Activated CD8-positive, alpha-beta memory T cell treated with anti-CD3 and anti-CD28 coated beads for 24 hours (primary cell): ENCODE measurements around the gene PRPF8.
"Not testable (repeated sequence)": the region's sequence is repeated elsewhere in the genome, so short reads cannot be mapped to it uniquely, and the experiment has no call there.

Source experiments
- DNase-seq: peaks from one replicate; pipeline ENCODE4 v3.0.0-alpha.2; 2020

PRPF8 gene

DNA sequence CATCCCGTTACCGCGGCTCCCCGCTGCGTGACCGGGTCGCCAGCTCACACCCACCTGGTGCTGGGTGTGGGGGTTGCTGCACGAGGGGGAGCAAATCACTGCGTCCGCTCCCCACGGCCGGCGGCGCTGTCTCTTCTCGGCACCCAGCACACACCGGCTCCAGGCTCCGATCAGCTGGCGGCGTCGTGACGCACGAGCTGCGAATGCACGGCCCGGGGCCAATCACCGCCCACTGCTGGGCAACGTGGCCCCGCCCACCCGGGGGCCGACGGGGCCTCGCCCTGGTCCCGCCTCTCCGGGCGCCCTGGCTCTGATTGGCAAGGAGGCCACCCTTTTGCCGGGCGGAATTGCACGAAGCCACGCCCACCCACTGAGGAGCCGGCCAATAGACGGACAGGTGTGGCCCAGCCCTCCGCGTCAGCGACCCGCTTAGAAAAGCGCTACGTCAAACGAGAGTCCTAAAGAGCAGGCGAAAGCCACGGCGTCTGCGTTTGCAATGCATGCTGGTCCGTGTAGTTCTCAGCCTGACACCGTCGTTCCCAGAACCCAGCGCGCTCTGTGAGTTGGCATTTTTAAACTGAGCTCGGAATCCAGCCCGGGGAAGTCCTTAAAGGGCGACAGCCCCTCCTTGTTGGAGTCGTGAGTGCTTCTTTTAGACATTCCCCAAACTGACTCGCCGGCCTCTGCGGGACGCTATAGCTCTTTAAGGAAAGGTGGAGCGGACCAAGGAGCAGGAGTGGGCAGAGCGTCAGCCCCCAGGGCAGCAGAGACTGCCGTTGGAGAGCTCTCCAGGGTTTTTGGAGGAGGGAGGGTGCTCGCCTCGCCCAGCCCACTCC lies 31.6 kb upstream of the PRPF8 start:
- DNase-seq: peak; percentile 99

DNA sequence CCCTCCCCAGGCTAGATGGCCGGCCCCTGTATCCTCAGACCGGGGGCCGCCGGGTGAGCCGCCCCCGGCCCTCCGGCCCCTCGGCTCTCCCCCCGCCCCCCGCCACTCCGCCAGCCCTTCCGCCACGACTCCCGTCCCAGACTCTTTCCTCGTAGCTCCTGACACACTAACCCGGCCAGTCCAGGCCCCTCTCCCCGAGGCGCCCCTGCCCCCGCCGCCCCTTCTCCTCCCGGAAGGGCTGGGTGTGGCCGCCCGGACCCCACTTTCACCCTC lies 31.1 kb upstream of the PRPF8 start:
- no peak for DNase-seq

DNA sequence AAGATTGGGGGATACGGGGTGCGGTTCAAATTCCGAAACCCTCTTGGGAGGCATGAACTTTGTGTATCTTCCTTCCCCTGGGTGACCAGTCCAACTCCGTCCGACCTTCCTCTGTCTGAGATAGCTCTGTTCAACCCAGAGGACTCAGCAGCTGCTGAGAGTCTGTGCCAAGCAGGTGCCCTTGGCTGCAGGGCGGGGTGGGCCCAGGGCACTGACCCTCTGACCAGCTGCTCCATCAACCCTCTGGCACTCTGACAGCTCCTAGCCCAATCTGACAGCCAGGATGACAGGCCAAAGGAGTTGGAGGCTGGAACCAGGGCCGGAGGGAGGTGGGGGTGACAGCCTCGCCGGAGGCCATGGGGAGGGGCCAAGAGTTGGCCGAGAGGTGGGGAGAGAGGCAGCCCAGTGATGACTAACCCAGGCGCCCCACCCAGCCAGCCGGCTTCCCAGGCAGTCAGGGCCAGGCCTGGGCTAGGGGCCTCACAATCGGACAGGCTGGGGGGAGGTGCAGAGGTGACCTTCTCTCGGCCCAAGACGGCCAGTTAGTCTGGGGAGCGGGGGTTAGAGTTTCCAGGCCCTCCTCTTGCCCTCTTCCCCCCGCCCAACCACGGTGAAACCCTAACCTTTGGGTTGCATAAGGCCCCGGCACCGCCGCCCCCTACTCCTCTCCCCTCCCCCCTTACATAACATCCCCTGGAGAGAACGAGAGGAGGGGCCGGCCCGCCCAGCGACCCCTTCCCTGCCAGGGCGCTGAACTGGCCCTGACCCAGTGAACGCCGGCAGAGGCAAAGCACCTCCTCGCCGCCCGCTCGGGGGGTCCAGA lies 30.5 kb upstream of the PRPF8 start:
- DNase-seq: peak; percentile 72

DNA sequence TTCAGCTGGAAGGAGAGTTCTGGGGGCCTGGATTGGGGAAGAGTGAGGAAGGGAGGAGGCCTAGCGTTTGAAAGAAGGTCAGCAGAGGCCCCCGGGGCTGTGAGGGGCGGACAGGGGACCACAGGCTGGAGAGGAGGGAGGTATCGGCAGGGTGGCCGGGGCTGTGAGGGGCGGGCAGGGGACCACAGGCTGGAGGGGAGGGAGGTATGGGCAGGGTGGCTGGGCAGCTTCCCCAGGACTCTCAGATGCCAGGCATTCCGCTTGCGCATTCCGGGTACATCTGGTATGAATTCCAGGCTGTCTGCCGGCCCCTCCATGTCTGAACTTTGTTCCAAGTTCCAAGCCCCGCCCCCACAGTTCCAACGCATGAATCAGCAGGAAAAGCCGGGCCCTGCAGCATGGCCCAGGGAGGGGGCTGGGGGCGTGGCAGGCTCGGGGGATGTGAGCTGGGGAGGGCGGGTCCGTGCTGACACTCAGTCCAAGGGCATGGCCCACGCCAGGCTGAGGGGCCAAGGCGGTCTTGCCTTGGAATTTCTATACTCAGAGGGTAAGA lies 29.8 kb upstream of the PRPF8 start:
- DNase-seq: peak; percentile 60

DNA sequence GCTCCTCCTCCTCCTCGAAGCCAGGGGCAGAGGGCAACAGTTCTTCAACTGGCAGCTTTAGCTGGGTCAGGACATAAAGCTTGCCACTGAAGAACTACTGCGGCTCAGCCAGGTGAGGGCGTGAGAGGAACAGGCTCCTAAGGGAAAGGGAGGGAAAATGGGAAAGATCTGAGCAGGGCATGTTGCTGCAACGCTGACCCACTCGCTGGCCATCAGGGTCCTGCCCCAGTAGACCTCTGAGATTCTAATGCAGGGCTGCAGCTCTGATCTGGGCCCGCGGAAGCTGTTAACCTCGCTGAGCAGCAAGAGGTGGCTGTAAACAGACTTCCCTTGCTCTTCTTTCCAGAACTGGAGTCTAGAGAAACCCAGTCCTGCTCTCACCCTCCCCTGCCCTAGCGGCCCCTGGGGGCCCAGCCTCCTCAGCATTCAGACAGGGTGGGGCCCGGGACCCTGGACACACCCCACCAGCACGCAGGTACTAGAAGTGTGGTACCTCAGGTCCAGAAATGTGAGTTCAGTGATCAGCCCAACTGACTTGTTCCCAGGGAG lies 29.3 kb upstream of the PRPF8 start:
- DNase-seq: peak; percentile 57

DNA sequence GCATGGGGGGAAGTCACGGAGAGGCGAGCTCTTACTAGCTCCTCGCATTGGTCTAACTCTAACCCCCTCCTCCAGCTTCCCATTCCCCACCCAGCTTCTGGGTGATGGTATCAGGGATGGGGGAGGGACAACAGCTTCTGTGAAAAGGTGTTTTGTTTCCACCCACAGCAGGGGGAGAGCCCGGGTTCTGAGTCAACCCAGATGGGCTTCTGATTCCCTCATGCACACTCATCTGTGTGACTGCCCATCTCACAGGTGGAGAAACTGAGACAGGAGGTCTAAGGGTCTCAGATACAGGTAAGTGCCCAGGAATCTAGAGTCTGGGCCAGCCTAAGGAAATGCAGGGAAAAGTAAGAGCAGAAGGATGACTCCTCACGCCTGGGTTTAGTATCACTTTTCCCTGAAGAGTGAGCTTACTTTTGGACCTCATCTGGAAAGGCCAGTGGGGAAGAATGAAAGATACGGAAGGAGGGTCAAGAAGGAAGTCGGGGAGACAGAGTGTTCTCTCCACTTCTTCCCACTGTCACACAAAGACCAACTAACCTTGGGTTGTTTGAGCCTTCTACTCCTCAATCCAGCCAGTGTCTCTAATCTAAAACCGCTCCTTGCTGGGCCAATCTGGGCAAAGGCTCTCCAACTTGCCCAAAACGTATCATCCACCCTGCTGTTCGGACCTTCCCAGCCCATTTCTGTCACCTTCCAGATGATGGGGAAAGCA lies 28.7 kb upstream of the PRPF8 start:
- DNase-seq: no peak

DNA sequence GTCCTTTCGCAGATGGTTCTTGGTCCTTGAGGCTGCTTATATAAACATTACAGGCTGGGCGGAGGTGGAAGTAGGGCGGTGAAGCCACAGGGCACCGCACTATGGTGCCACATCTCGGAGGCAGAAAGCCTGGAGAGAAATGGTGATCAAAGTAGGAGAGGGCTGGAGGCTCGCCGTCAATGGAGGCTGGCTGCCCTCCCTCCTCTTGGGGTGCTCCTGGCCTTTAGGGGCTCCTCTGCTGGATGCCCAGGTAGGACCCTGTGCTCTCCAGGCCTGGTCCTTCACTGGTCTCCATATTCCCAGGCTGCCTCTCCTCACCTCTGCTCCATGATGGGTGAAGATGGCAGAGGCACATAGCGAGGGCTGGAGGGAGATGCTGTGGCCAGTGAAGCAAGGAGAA lies 27.6 kb upstream of the PRPF8 start:
- no peak for DNase-seq

DNA sequence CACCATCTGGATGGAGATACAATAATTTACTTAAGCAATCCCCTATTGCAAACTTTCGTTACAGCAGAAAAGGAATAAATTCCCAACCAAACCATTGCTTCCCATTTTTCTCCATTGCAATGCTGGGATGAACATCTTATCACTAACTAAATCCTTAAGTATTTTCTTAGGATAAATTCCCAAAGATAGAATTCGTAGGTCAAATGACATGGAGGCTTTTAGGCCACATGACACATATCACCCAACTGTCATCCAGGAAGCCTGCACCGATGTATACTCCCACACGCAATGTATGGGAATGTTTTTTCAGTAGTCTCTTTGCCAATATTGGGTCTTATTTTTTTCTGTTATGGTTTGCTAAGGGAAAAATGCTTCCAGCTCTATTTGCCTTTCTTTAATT lies 27.1 kb upstream of the PRPF8 start:
- DNase-seq: no peak

DNA sequence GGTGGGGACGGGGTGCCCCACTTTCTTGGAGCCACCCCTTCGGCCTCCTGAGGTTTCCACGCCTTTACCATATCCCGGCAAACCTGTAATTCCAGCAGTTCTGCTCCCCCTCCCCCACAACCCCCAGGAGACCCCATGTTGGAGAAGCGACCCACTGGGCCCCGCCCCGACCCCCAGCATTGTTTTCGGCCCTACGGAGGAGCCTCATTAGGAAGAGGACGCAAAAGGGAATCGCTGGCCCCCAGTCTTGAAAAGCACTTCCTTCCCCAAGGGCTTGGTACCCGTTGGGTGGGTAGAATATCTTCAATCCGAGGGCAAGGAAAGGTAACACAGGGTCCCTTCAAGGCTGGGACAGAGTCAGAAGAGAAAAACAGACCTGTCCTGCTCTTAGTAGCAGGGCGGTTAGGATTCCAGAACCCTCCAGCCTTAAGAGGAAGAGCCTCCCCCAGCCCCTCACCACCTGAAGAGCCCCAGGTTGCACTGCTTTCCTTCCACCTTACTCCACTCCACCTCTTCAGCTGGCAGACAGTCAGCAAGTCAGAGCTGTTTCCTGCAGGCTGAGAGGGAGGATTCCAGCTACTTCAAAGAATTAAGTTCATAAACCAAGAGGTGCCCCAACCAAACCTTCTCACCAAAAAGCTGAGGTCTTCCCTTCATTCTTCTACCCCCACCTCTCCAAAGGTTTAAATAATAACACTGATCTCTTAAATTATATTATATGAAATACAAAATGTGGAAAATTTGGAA lies 26.3 kb upstream of the PRPF8 start:
- no peak for DNase-seq

DNA sequence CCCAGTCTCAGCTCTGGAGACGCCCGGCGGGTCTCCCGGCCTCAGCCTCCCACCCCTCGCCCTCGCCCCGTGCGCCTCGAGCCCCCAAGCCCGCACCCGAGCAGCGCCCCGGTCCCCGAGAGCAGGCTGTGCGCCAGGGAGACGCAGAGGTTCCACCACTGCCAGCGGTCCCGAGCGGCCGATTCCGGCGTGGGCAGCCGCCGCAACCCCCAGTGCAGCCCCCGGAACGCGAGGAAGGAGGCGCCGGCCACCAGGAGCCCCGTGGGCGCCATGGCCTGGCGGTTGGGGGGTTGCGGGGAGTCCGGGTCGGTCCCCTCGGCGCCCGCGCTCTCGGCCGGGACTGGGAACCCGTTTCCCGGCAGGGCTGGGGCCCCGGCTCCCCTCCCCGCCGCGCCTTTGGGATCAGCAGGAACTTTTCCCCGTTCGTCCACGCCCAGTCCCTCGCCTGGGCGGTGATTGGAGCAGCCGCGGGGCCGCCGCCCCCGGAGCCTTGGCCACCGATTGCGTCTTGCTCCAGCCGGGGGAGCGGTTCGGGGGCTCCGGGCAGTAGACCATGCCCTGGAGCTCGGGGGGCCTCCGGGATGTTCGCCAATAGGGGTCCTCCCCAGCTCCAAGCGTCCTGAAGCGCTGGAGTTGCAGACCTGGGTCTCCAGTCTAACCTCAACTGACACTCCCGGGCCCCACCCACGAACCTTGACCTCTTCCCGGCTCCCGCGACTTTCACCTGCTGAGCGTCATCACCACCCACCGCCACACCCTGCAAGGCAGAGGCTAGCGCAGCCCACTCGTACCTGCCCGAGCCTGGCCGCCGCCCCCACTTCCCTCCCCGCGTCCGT lies 25.5 kb upstream of the PRPF8 start, which contains the start of gene TLCD2:
TSS of gene TLCD2 (minus strand) at position 407 of the 836 bp plus-strand sequence. CDS start at position 272, 135 bp downstream.
- DNase-seq: peak; percentile 65

DNA sequence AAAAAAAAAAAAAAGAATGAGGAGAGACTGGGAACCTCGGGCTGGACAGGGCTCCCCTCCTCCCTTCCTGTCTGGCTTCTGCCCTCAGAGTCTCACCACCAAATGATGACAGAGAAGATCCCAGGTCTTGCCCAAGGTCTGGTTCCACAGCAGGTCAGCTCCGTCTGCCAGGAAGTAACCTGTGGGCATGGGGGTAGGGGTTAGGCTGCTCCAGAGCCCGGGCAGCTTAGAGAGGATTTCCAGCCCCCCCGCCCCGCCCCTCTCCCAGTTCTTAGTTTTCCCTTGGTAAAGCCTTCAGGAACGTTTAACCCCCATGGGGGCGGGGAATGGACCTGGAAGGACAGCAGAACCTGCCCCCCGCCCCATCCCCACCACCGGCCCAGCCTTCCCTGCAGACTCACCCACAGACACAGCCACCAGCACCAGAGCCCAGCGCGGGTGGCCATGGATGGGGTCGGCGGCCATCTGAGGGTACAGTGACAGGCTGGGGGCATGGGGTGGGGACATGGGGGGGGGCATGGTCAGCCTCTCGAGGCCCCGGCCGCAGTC lies 24.8 kb upstream of the PRPF8 start:
- DNase-seq: no peak

DNA sequence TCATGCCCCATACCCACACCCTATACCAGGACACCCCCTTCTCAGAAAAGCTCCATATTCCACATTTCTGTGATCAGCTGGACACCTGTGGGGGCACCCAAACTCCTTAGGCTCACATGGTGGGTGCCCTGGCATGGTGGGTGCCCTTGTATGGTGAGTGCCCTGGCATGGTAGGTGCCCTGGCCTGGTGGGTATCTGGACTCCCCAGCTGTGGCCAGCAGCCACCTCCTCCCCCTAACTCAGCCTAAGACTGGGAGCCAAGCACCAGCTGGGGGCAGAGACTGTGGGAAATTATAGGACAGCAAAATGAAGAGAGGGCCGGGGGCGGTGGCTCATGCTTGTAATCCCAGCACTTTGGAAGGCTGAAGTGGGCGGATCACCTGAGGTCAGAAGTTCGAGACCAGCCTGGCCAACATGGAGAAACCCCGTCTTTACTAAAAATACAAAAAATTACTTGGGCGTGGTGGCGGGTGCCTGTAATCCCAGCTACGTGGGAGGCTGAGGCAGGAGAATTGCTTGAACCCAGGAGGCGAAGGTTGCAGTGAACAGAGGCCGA lies 24.2 kb upstream of the PRPF8 start:
- not testable (repeated sequence) for DNase-seq

DNA sequence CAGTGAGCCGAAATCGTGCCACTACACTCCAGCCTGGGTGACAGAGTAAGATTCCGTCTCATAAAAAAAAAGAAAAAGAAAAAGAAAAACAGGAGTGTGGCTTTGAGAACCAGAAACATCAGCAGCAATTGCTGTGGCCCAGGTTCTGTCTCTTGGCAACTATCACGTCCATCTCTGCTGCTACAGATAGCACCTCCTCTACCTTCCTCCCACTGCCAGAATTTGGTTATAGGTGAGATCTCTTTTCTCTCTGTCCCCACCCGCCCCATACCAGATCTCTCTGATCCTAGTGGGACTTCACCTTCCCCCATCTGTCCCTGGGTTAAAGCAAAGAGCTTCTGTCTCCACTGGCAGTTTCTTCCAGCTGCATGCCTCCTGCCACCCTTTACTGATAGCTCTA lies 22.4 kb upstream of the PRPF8 start:
- DNase-seq: no peak

DNA sequence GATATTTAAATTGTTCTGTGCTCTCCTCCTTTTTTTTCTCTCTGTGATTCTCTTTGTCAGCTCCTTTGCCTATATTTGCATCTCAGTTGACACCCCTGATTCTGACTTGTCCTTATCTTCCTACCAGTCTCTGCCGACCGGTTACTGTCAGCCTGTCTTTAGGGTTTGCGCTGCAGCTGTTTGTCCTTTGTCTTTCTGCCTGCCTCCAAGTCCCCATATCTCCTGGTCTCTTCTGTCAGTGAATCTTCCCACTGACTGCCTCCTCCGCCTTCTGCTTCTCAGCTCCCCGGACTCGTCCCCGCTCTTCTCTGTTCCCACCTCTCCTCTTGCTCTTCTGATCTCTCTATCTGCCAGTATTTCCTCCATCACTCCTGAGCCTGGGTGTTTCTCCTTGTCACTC lies 20.3 kb upstream of the PRPF8 start:
- DNase-seq: no peak

DNA sequence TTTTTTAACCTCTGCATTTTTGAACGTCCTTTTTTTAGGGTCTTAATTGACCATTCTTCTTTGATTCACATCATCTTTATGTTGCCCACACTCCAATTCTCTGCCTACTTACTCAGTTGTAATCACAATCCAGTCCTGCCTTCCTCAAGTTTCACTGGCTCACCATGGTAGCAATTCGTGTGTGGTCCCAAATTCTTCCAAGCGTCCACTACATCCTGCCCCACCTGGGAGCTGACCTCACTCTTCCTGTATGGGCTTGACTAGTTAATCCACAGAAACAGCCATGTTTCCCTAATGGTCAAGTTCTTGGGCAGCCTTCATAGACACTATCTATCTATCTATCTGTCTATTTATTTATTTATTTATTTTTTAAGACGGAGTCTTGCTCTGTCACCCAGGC lies 18.4 kb upstream of the PRPF8 start:
- no peak for DNase-seq

DNA sequence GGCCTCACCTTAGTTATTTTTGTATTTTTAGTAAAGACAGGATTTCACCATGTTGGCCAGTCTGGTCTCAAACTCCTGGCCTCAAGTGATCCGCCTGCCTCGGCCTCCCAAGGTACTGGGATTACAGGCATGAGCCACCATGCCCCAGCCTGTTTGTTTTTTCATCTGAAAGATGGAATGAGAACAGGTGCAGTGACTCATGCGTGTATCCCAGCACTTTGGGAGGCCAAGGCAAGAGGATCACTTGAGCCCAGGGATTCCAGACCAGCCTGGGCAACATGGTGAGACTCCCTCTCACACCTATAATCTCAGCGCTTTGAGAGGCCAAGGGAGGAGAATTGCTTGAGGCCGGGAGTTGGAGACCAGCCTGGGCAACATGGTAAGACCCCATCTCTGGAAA lies 15.2 kb upstream of the PRPF8 start:
- DNase-seq: not testable (repeated sequence)

DNA sequence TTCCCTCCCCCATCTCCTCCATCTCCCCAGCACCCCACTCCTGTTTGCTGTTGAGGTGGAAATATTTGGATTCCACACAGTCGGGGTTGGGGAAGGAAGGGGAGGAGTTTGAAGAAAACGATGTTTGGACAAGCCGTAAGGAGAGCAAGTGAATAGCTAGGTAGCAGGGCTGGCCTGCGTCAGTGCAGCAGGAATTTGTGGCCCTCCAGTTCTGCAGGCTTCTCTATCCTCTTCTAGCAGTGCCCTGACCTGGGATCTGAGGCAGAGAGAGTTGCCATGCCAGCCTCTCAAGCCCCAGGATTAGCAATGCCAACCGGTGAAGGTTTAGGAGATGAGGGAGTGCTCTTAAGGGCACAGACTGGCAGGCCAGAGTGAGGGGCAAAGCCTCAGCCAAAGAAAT lies 13.0 kb upstream of the PRPF8 start:
- no peak for DNase-seq

DNA sequence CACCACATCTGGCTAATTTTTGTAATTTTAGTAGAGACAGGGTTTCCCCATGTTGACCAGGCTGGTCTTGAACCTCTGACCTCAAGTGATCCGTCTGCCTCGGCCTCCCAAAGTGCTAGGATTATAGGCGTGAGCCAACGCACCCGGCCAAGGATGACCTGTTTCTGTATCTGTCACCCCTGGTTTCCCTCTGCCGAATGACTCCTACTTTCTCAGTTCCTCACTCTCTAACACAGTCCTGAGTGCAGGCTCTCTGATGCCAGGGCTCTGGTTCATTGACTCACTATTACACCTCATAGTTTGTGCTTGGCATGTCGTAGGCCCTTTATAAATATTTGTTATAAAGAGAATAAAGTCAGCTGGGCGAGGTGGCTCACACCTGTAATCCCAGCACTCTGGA lies 10.7 kb upstream of the PRPF8 start:
- no peak for DNase-seq

DNA sequence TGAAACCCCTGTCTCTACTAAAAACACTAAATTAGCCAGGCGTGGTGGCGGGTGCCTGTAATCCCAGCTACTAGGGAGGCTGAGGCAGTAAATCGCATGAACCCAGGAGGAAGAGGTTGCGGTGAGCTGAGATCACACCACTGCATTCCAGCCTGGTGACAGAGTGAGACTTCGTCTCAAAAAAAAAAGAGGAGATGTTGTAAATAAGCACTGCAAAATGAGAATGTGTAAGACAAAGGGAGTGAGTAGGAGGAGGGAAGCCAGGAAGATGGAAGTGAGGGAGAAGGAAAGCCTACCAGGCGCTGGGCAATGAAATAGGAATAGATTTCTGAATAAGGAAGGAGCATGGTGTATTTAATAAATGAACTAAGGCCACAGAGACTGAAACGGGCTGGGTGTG lies 8.7 kb upstream of the PRPF8 start:
- DNase-seq: no peak

DNA sequence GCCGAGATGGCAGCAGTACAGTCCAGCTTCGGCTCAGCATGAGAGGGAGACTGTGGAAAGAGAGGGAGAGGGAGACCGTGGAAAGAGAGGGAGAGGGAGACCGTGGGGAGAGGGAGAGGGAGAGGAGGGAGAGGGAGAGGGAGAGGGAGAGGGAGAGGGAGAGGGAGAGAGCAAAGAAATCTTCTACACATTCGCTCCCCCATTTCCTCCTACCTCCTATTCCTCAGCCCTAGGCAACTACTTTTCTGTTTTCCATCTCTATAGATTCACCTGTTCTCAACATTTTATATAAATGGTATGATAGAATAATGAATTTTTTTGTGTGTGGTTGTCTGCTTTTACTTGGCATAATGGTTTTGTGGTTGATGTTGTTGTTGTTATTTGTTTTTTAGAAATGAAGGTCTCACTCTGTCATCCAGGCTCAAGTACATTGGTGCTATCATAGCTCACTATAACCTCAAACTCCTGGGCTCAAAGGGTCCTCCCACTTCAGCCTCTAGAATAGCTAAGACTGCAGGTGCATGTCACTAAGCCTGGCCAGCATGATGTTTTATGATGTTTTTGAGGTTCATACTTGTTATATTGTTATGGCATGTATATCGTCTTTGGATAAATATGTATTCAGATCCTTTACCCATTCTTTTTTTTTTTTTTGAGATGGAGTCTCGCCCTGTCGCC lies 6.0 kb upstream of the PRPF8 start:
- no peak for DNase-seq
